ENCODE measurements around the gene HMBS.

The HMBS gene

DNA sequence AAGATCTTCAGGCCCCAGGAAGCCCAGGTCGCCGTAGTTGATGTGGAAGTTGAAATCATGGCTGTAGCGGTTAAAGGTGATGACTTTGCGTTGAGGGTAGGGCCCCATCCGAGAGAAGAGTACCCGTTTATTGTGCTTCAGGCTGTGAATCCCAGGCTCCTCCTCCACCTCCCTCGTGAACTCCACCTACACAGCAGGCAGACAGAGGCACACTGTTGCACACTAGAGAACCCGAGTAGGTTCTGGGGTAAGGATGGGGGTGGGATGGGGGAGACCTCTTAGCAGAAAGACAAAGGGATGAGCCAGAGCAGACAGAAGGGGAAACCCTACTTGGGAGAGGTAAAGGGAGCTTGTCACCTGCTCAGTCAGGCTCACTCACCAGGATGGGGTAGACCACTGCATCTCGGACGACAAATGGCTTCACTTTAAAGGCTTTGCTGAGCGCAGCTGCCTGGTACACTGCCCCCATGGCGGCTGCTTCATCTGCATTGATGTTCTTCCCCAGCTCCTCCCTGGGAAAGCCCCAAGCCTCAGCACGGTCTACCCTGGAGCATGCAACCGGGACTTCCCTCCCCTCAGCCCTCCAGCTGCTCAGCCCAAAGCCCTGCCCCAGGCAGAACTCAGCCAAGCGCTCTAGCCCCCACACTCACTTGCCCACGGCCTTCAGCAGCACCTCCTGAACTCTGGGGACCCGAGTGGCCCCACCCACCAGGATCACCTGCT, 33.1 kb upstream of the HMBS start:
- TF ChIP-seq, protein P1, sequence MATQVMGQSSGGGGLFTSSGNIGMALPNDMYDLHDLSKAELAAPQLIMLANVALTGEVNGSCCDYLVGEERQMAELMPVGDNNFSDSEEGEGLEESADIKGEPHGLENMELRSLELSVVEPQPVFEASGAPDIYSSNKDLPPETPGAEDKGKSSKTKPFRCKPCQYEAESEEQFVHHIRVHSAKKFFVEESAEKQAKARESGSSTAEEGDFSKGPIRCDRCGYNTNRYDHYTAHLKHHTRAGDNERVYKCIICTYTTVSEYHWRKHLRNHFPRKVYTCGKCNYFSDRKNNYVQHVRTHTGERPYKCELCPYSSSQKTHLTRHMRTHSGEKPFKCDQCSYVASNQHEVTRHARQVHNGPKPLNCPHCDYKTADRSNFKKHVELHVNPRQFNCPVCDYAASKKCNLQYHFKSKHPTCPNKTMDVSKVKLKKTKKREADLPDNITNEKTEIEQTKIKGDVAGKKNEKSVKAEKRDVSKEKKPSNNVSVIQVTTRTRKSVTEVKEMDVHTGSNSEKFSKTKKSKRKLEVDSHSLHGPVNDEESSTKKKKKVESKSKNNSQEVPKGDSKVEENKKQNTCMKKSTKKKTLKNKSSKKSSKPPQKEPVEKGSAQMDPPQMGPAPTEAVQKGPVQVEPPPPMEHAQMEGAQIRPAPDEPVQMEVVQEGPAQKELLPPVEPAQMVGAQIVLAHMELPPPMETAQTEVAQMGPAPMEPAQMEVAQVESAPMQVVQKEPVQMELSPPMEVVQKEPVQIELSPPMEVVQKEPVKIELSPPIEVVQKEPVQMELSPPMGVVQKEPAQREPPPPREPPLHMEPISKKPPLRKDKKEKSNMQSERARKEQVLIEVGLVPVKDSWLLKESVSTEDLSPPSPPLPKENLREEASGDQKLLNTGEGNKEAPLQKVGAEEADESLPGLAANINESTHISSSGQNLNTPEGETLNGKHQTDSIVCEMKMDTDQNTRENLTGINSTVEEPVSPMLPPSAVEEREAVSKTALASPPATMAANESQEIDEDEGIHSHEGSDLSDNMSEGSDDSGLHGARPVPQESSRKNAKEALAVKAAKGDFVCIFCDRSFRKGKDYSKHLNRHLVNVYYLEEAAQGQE (IDR thresholded peaks at IDR 0.05; ENCODE audit: insufficient replicate concordance, low read depth): no peak
- no peak for TF ChIP-seq GABPA (IDR thresholded peaks at IDR 0.05; ENCODE audit: low read depth)
- TF ChIP-seq POLR2AphosphoS5 (IDR thresholded peaks at IDR 0.05; ENCODE audit: low read depth): no peak
- TF ChIP-seq, protein P2, sequence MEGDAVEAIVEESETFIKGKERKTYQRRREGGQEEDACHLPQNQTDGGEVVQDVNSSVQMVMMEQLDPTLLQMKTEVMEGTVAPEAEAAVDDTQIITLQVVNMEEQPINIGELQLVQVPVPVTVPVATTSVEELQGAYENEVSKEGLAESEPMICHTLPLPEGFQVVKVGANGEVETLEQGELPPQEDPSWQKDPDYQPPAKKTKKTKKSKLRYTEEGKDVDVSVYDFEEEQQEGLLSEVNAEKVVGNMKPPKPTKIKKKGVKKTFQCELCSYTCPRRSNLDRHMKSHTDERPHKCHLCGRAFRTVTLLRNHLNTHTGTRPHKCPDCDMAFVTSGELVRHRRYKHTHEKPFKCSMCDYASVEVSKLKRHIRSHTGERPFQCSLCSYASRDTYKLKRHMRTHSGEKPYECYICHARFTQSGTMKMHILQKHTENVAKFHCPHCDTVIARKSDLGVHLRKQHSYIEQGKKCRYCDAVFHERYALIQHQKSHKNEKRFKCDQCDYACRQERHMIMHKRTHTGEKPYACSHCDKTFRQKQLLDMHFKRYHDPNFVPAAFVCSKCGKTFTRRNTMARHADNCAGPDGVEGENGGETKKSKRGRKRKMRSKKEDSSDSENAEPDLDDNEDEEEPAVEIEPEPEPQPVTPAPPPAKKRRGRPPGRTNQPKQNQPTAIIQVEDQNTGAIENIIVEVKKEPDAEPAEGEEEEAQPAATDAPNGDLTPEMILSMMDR (IDR thresholded peaks at IDR 0.05; ENCODE audit: insufficient read depth, low read length): no peak
- H3K4me3 ChIP-seq (replicated peaks; ENCODE audit: insufficient read depth, low read length): no peak overlapping the region
- no peak overlapping the region for H3K27ac ChIP-seq (replicated peaks)
- DNase-seq (ENCODE audit: low read depth in 1 of 2, low spot score in 1 of 2): no peak
- no peaks in the 10 kb centered on the region for H3K27me3 ChIP-seq (ENCODE audit: insufficient read depth, poor library complexity, severe bottlenecking)

DNA sequence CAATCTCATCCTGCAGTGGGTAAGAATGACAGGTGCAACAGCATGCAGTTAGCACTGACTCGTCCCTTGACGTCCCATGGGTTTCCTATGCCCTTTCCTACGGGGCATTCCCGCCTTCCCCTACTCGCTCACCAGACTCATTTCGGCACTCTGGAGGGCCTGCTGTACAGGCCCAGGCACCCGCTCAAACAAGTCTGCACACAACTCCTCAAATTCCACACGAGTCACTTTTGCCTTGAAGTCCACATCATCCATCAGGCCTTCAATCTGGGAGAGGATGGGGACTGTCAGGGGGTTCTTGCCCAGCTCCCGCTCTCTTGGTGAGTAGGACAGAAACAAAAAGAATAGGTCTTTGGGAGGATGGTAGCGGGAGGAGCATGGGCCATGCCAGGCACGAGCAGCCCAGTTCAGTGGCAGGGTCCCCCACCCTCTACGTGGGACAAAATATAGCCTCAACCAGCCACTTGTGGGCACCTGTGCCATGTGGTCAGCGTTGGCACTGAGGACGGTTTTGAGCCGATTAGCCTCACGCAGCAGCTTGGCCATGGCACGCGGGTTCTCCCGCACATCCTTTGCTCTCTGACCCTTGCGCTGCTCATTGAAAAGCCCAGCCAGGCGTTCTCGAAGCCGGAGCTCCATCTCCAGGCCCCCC, 32.4 kb upstream of the HMBS start:
- no peaks in the 10 kb centered on the region for H3K27me3 ChIP-seq (ENCODE audit: insufficient read depth, poor library complexity, severe bottlenecking)
- TF ChIP-seq SPI1 (IDR thresholded peaks at IDR 0.05; ENCODE audit: borderline replicate concordance, low read depth): no peak
- TF ChIP-seq POLR2AphosphoS5 (IDR thresholded peaks at IDR 0.05; ENCODE audit: low read depth): no peak
- TF ChIP-seq, protein P2 (IDR thresholded peaks at IDR 0.05; ENCODE audit: insufficient read depth, low read length): no peak
- TF ChIP-seq GABPA (IDR thresholded peaks at IDR 0.05; ENCODE audit: low read depth): no peak
- TF ChIP-seq, protein P1 (IDR thresholded peaks at IDR 0.05; ENCODE audit: insufficient replicate concordance, low read depth): no peak
- no peak overlapping the region for H3K4me3 ChIP-seq (replicated peaks; ENCODE audit: insufficient read depth, low read length)
- DNase-seq (ENCODE audit: low read depth in 1 of 2, low spot score in 1 of 2): no peak
- no peak overlapping the region for H3K27ac ChIP-seq (replicated peaks)

DNA sequence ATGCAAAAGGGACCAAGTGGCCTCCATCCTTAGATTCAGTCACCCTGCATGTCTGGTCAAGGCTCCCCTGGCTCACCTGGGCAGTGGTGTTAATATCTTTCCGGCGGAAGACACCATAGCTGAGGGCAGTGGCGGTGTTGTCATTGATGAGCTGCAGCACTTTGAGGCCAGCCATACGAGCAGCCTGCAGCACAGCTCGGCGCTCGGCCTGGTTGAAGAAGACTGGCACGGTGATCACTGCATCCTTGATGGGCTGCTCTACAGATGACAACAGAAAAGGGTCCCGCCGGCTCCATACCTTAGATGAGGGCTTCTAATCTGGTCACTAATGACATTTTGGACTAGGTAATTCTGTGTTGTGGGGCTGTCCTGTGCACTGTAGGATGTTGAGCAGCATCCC, 30.3 kb upstream of the HMBS start:
- DNase-seq (ENCODE audit: low read depth in 1 of 2, low spot score in 1 of 2): no peak
- TF ChIP-seq, protein P1 (IDR thresholded peaks at IDR 0.05; ENCODE audit: insufficient replicate concordance, low read depth): no peak
- TF ChIP-seq GABPA (IDR thresholded peaks at IDR 0.05; ENCODE audit: low read depth): no peak
- TF ChIP-seq, protein P2 (IDR thresholded peaks at IDR 0.05; ENCODE audit: insufficient read depth, low read length): no peak
- TF ChIP-seq POLR2AphosphoS5 (IDR thresholded peaks at IDR 0.05; ENCODE audit: low read depth): no peak
- no peak for TF ChIP-seq SPI1 (IDR thresholded peaks at IDR 0.05; ENCODE audit: borderline replicate concordance, low read depth)
- Histone ChIP-seq H3K27ac (replicated peaks) (no peak overlapping the region), H3K27me3 (ENCODE audit: insufficient read depth, poor library complexity, severe bottlenecking) (no peaks in the 10 kb centered on the region), H3K4me3 (replicated peaks; ENCODE audit: insufficient read depth, low read length) (no peak overlapping the region)

Data from HL-60 (cell line).